ENCODE results near the gene DSTN. TPM values are rescaled to one million over a fixed set of nuclear protein-coding genes. Genes with fewer than 3 reads are reported as not detected.
A peak's percentile ranks its signal among the peaks of the same experiment; 100 is the strongest.

Gene DSTN
- total RNA-seq = 10 to 100 TPM; 56.7 to 57.5 TPM

DNA sequence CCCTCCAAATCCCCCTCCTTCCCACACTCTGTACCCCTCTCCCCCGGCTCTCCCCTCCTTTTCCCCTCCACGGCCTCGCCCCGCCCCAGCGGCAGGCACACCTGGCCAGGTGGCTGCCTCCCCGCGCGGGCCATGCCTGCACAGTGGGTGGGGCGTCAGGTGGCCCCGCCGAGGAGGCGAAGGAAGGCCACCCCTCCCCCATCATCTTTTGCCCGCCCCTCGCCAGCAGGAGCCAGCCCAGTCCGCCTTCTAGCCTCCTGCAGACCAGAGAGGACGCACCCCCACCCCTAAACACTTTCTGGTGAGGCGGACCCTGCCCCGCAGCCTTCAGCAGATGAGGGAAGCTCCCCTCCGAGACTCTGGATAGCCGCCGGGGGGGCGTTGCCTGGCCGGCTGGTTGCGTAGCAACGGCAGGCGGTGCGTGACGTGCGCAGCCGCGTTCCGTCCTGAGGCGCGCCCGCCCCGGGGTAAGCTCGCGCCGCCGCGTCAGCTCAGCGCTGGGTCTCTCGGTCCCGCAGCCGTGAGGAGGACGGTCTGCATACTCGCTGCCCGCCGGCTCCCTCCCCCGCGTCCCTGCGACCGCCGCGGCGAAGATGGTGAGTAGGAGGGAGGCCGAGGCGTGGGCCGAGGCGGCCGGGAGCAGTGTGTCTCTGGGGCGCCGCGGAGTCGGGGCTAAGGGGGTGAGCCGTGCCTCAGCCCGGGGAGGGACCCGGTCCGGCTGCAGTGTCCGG, at the start of gene DSTN:
DSTN (plus strand) TSS at position 460 of the 731 bp plus-strand sequence; CDS start at position 594, 134 bp downstream.
- Mint-ChIP-seq H3K9me3 (no peaks in the 10 kb centered on the region), H3K4me3 (peak within 1 kb of the TSS; percentile 91), H3K36me3 (no peaks in the 10 kb centered on the region), H3K27me3 (peaks cover 15% of the 10 kb centered on the region), H3K4me1 (peaks cover 18% of the 10 kb centered on the region), H3K27ac (peak within 1 kb of the TSS; percentile 79)
- DNase-seq = peak; percentile 90

DNA sequence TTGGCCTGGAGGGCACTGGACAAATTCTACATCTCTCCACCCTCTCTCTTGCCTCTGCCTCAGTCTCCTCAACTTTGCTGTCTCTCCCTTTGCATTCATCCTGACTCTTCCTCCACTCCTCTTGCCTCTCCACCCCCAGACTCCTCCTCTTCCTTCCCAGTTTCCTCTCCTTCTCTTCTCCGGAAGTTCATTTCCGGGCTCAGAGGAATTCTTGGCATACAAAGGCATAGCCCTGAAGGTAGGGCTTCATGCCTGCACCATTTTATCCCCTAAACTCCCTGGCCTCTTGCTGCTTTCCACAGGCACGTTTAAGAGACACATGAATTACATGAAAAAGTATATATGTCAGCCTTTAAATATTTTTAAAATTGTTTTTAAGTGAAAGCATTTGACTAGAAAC, 49.3 kb upstream of the DSTN start:
- no peak for DNase-seq
- no peaks in the 10 kb centered on the region for H3K27me3 Mint-ChIP-seq
- H3K9me3 Mint-ChIP-seq = no peaks in the 10 kb centered on the region
- H3K27ac Mint-ChIP-seq = no peak overlapping the region
- H3K36me3 Mint-ChIP-seq = no peaks in the 10 kb centered on the region
- H3K4me3 Mint-ChIP-seq = no peak overlapping the region
- peaks cover 5% of the 10 kb centered on the region for H3K4me1 Mint-ChIP-seq

DNA sequence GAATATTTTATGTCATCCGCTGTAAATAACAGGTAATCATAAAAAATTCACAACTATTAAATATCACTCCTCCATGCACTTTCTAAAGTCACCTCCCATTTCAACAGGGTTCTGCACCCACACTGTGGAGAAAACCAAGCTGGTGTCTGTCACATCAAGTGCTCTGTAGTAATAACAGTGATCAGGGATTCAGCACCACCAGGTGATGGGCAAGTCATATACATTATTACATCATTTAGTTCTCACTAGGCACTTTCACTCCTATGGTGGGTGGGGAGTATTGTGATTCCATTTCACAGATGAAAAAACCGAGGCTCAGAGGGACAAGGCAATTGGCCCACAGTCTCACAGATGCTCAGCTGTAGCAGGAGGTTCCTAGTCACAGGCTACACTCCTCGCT, 47.3 kb upstream of the DSTN start:
- no peaks in the 10 kb centered on the region for H3K27me3 Mint-ChIP-seq
- no peak for DNase-seq

DNA sequence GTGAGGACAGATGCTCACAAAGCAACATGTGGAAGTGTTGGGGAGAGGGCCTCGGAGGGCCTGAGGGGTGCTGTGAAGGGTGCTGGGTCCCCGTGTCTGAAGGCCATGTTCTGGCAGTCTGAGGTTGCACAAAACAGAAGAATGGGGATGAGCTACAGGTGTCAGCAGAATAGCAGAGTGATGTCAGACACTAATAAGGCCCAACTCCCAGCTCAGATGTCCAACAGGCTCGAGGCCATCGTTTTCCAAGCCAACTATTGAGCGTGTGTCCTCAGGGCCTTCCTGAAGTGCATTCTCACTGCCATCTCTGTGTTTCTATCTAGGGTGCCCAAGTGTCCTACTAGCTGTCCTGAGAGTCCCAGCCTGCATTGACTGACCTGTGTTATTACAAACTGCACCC, 46.5 kb upstream of the DSTN start:
- H3K4me1 Mint-ChIP-seq = peaks cover 5% of the 10 kb centered on the region
- no peaks in the 10 kb centered on the region for H3K27me3 Mint-ChIP-seq
- no peak overlapping the region for H3K4me3 Mint-ChIP-seq
- H3K9me3 Mint-ChIP-seq = no peaks in the 10 kb centered on the region
- no peak overlapping the region for H3K27ac Mint-ChIP-seq
- no peak for DNase-seq
- no peaks in the 10 kb centered on the region for H3K36me3 Mint-ChIP-seq

More for the DNA sequence above, 47.3 kb upstream of the DSTN start:
- no peak overlapping the region for H3K4me3 Mint-ChIP-seq
- no peaks in the 10 kb centered on the region for H3K36me3 Mint-ChIP-seq
- H3K27ac Mint-ChIP-seq = no peak overlapping the region
- peaks cover 5% of the 10 kb centered on the region for H3K4me1 Mint-ChIP-seq
- no peaks in the 10 kb centered on the region for H3K9me3 Mint-ChIP-seq

DNA sequence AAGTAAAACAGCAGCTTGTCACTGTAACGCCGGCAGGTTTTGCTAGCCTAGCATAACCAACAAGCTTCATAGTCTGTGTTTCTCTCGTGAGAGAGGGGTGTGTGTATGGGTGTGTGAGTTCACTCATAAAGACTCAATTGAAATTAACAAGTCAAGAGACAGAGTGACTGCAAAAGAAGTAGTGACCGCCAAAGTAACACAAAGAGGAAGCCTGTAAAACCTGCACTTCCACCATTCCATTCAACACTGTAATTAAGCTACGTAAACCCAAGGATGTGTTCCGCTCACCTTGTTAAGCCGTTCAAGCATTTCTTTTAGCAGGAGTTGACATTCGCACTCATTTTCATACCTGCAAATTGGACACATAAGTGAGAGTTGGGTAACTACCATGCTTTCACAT, 45.3 kb upstream of the DSTN start:
- Mint-ChIP-seq H3K27ac (no peak overlapping the region), H3K4me1 (peaks cover 5% of the 10 kb centered on the region), H3K36me3 (no peaks in the 10 kb centered on the region), H3K4me3 (no peak overlapping the region), H3K27me3 (peaks cover 2% of the 10 kb centered on the region), H3K9me3 (no peaks in the 10 kb centered on the region)
- DNase-seq = no peak

DNA sequence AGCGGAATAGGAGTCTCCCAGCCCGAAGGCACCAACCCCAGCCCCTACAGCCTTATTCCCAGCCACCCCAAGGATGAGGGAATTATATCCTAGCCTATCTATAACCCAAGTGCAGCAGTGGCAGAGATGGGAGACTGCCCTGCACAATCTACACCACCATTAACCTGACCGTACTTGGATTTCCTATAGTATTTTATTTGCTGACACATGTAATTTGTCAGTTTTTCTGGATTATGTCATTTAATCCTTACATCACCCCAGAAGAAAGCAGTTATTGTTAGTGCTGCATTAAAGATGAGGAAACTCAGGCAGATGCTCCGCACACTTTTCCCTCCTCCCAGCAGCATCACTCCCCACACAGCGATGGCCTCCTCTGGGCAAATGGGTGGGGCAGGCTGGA, 44.7 kb upstream of the DSTN start:
- Mint-ChIP-seq H3K27me3 (peaks cover 7% of the 10 kb centered on the region), H3K9me3 (no peaks in the 10 kb centered on the region), H3K4me1 (peaks cover 5% of the 10 kb centered on the region), H3K27ac (no peak overlapping the region), H3K36me3 (no peaks in the 10 kb centered on the region), H3K4me3 (no peak overlapping the region)
- no peak for DNase-seq

DNA sequence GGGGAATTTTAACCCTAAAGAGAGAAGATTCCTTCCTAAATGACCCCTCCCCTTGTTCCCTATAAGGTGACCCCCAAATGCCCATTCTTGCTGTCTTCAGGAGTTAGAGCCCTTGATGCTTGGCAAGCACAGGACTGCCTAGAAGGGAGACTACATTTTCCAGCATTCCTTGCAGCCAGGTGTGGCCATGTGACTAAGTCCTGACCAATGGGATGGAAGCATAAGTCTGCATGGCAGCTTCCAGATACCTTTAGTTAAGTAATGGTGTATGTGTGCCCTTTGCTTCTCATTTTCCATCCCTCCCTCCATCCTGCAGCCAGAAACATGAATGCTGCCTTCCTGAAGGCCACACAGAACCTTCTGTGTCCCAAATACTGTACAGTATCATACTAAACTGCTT, 44.2 kb upstream of the DSTN start:
- Mint-ChIP-seq H3K27ac (no peak overlapping the region), H3K36me3 (no peaks in the 10 kb centered on the region), H3K4me3 (no peak overlapping the region), H3K27me3 (peaks cover 12% of the 10 kb centered on the region), H3K9me3 (no peaks in the 10 kb centered on the region), H3K4me1 (peaks cover 9% of the 10 kb centered on the region)
- no peak for DNase-seq

DNA sequence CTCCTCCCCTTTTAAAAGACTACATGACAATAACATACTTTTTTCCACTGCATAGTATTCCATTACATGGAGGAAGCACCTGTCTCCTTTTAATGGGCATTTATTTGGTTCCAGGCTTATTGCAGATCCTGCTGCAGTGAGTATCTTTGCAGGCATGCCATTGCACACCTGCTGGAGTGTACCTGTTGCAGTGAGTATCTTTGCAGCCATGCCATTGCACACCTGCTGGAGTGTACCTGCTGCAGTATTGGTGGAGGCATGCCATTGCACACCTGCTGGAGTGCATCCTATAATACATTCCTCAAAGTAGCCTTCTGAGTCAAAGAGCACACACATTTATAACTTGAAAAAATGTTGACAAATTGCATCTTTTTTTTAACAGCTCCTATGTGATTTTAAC, 40.3 kb upstream of the DSTN start:
- no peaks in the 10 kb centered on the region for H3K36me3 Mint-ChIP-seq
- H3K4me1 Mint-ChIP-seq = peaks cover 14% of the 10 kb centered on the region
- no peaks in the 10 kb centered on the region for H3K9me3 Mint-ChIP-seq
- H3K27ac Mint-ChIP-seq = no peak overlapping the region
- H3K27me3 Mint-ChIP-seq = peaks cover 26% of the 10 kb centered on the region
- DNase-seq = no peak
- no peak overlapping the region for H3K4me3 Mint-ChIP-seq

DNA sequence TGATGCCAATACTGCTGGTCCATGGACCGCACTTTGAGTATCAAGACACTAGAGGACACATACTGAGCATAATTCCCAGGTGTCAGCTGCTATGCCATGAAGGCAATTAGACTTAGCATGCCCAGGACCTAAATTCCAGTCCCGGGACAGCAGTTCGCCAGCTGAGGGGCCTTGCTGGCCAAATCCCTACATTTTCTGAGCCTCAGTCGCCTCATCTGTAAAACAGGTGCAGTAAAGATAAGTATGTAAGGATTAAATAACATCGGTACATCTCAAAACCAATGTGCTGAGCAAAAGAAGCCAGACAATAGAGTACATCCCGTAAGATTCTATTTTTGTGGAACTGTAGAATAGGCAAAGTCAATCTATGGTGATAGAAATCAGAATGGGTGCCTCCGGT, 39.7 kb upstream of the DSTN start:
- Mint-ChIP-seq H3K4me1 (peaks cover 14% of the 10 kb centered on the region), H3K36me3 (no peaks in the 10 kb centered on the region), H3K4me3 (peak overlapping the region; percentile 47), H3K27me3 (peaks cover 27% of the 10 kb centered on the region), H3K9me3 (no peaks in the 10 kb centered on the region), H3K27ac (no peak overlapping the region)
- no peak for DNase-seq

DNA sequence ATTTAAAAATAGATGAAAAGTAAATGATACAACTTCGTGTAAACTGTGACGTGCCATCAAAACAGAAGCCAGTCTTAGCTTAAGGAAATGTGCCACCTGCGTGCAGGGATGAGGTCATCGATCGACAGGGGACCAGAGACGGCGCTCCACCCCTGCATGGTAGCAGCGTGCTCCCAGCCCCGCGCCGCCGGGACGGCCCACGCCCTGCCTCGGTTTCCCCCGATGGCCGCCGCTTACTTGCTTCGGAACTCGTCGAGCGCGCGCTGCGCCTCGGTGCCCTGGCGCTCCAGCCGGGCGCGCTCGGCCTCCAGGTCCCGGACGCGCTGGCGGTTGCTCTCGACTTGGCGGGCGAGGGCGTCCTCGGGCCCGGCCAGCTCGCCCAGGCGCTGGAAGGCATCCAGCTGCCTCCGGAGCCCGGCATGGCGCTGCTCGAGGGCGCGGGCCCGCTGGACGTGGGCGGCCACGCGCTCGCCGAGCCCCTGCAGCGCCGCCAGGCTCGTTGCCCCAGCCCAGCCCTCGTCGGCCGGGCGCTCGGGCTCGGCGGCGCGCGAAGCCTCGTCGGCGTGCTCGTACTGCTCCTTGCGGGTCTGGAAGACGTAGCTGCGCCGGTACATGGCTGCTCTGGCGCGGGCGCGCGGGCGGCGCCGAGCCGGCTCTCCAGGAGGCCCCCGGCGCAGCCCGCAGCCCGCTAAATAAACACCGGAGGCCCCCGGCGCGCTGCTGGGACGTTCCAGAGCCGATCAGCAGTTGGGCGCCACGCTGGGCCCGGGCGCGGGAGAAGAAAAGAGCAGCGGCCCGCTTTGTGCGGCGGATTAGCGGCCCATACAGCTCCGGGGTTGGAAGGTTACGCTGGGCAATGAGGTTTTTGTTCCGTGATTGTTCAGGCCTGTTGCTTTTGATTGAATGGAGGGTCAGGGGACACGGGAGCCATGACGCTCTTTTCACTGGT, 38.9 kb upstream of the DSTN start, which contains the start of gene BFSP1:
BFSP1 (minus strand) TSS at position 664 of the 949 bp plus-strand sequence; CDS start at position 614, 50 bp downstream.
- peak within 1 kb of the TSS; percentile 82 for H3K4me3 Mint-ChIP-seq
- peaks cover 14% of the 10 kb centered on the region for H3K4me1 Mint-ChIP-seq
- peak; percentile 62 for DNase-seq
- no peaks in the 10 kb centered on the region for H3K9me3 Mint-ChIP-seq
- H3K27ac Mint-ChIP-seq = peak within 1 kb of the TSS; percentile 67
- H3K27me3 Mint-ChIP-seq = peaks cover 27% of the 10 kb centered on the region
- no peaks in the 10 kb centered on the region for H3K36me3 Mint-ChIP-seq

DNA sequence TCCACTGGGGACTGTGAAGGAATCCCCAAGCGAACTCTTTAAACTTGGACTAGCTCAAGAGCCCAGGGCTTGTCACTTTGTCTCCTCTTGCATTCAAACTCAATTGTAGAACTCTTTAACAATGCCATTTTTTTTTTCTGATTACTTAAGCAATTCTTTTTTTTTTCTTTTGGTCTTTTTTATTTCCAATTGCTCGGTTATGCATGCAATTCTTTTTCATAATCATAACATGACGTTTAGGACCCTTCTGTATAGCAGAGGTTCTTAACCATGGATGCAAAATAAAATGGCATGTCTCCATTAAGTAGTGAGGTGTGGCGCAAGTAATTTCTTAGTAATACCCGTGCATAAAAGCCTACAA, 38.2 kb upstream of the DSTN start:
- peak overlapping the region; percentile 67 for H3K27ac Mint-ChIP-seq
- H3K4me1 Mint-ChIP-seq = peaks cover 15% of the 10 kb centered on the region
- DNase-seq = no peak
- peak overlapping the region; percentile 82 for H3K4me3 Mint-ChIP-seq
- H3K36me3 Mint-ChIP-seq = no peaks in the 10 kb centered on the region
- peaks cover 27% of the 10 kb centered on the region for H3K27me3 Mint-ChIP-seq
- no peaks in the 10 kb centered on the region for H3K9me3 Mint-ChIP-seq

DNA sequence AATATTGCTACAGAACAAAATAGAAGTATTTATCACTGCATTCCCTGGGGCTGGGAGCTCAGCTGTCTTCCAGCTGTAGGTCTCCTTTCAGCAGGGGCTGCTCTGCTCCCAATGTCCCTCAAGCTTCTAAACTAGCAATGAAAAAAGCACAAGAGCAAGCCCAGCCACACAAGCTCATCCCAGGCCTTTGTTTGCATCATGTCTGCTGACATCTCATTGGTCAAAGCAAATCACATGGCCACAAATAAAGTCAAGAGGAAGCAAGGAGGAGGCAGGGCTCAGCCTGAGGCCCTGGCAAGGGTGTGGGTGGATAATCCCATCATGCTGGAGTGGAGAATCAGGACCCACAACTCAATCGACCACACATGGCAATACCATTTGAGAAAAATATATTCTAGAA, 36.5 kb upstream of the DSTN start:
- Mint-ChIP-seq H3K27me3 (peaks cover 41% of the 10 kb centered on the region), H3K4me1 (peaks cover 22% of the 10 kb centered on the region), H3K36me3 (no peaks in the 10 kb centered on the region), H3K9me3 (no peaks in the 10 kb centered on the region), H3K27ac (no peak overlapping the region), H3K4me3 (no peak overlapping the region)
- DNase-seq = no peak

DNA sequence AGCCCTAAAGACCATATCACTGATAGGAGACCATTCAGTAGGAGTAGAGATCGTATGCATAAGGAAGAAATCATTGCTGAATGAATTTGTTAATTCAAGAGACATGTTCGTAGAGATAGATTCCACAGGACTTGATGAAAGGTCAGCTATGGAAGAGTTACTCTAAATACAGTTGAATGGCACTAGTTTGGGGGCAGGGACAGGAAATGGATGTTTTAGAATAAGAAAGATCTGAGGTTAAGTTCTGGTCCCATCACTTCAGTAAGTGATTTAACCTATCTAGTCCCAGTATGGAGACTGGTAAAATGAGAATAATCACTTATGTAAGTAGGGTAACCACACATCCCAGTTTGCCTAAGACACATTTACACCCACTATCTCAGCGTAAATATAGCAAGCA, 35.8 kb upstream of the DSTN start:
- Mint-ChIP-seq H3K4me1 (peaks cover 26% of the 10 kb centered on the region), H3K4me3 (no peak overlapping the region), H3K27ac (no peak overlapping the region), H3K9me3 (no peaks in the 10 kb centered on the region), H3K27me3 (peaks cover 41% of the 10 kb centered on the region), H3K36me3 (no peaks in the 10 kb centered on the region)
- no peak for DNase-seq

DNA sequence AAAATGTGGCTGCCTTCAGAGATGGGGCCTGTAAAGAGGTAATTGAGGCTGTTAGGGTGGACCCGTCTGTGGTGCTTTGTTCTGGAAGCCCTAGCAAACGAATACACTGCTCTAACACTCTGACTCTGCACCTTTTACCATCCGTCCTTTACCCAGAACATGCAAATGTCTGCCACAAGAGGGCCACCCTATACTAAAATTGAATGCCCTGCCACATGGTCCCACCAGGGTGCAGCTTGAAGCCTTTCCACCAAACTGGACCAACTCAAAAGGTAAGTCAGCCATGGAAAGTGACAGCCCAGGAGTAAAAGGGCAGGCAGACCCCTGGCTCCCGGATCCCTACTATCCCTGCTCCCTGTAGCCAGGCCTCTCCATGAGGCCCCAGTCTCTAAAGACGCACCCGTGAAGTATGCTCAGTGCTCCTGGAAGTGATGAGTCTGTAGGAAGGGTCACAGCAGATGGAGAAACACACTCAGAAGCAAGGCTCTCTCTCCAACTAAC, 32.9 kb upstream of the DSTN start:
- Mint-ChIP-seq H3K27ac (no peak overlapping the region), H3K4me3 (no peak overlapping the region), H3K36me3 (no peaks in the 10 kb centered on the region), H3K4me1 (peaks cover 18% of the 10 kb centered on the region), H3K27me3 (peaks cover 29% of the 10 kb centered on the region), H3K9me3 (no peaks in the 10 kb centered on the region)
- DNase-seq = peak; percentile 61

DNA sequence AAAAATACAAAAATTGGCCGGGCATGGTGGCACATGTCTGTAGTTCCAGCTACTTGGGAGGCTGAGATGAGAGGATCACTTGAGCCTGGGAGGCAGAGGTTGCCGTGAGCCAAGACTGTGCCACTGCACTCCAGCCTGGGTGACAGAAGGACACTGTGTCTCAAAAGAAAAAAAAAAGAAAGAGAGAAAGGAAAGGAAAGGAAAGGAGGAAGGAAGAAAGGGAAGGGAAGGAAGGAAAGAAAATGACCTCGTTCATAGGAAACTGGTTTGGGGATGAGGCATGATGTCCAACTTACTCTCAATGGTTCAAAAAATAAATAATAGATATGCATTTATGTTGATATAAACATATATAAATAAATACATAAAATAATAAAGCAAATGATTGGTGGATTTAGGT, 31.9 kb upstream of the DSTN start:
- Mint-ChIP-seq H3K36me3 (no peaks in the 10 kb centered on the region), H3K4me3 (no peak overlapping the region), H3K27me3 (peaks cover 27% of the 10 kb centered on the region), H3K4me1 (peaks cover 18% of the 10 kb centered on the region), H3K9me3 (no peaks in the 10 kb centered on the region), H3K27ac (no peak overlapping the region)
- DNase-seq = no peak
